Activated T-cell treated with anti-CD3 and anti-CD28 coated beads for 1 hour (primary cell): ENCODE data around the gene CHN2.
"Not testable (repeated sequence)": the region's sequence is repeated elsewhere in the genome, so short reads cannot be mapped to it uniquely, and the experiment has no call there.

Source experiments
- DNase-seq: peaks from one replicate; pipeline ENCODE4 v3.0.0-alpha.2; 2020; ENCODE audit warnings: low read depth

Gene CHN2

GRCh38 chr7:29189743-29190201 lies 4.8 kb upstream of the CHN2 start:
- peak; percentile 39 for DNase-seq

GRCh38 chr7:29190349-29191045 lies 4.1 kb upstream of the CHN2 start:
- DNase-seq, result no peak

- DNase-seq, result no peak
These were observed 2.3 kb upstream of the CHN2 start for GRCh38 chr7:29192323-29192722.

GRCh38 chr7:29192811-29193210 lies 1.8 kb upstream of the CHN2 start:
- DNase-seq, result no peak

- DNase-seq, result no peak
These were observed 1.0 kb upstream of the CHN2 start for GRCh38 chr7:29193316-29194205.

- no peak for DNase-seq
These were observed 375 bp upstream of the CHN2 start for GRCh38 chr7:29194206-29194593.

- DNase-seq, result no peak
These were observed 1.6 kb downstream of the CHN2 start for GRCh38 chr7:29196191-29196590.

GRCh38 chr7:29196971-29197595 lies 2.5 kb downstream of the CHN2 start:
- DNase-seq, result no peak

- DNase-seq, result no peak
These were observed 3.3 kb downstream of the CHN2 start for GRCh38 chr7:29197916-29198315.

- DNase-seq, result no peak
These were observed 5.2 kb downstream of the CHN2 start for GRCh38 chr7:29199776-29200175.

GRCh38 chr7:29202651-29203069 lies 8.1 kb downstream of the CHN2 start:
- DNase-seq, result no peak

GRCh38 chr7:29204491-29205272 lies 10.1 kb downstream of the CHN2 start:
- no peak for DNase-seq

- no peak for DNase-seq
These were observed 12.7 kb downstream of the CHN2 start for GRCh38 chr7:29207162-29207801.

- no peak for DNase-seq
These were observed 14.1 kb downstream of the CHN2 start for GRCh38 chr7:29208410-29209250.

- no peak for DNase-seq
These were observed 15.2 kb downstream of the CHN2 start for GRCh38 chr7:29209745-29210144.

- not testable (repeated sequence) for DNase-seq
These were observed 18.2 kb downstream of the CHN2 start for GRCh38 chr7:29212736-29213135.

- DNase-seq, result no peak
These were observed 19.5 kb downstream of the CHN2 start for GRCh38 chr7:29214056-29214455.

GRCh38 chr7:29214816-29215215 lies 20.2 kb downstream of the CHN2 start:
- DNase-seq, result no peak

GRCh38 chr7:29216128-29216527 lies 21.6 kb downstream of the CHN2 start:
- no peak for DNase-seq

GRCh38 chr7:29217113-29217512 lies 22.5 kb downstream of the CHN2 start:
- no peak for DNase-seq

GRCh38 chr7:29224726-29225125 lies 30.2 kb downstream of the CHN2 start:
- DNase-seq, result no peak
